Subcutaneous adipose tissue (tissue), 4 donors: Measurements from ENCODE around the gene KIAA1217. TPM values are rescaled to one million over a fixed set of nuclear protein-coding genes. Genes with fewer than 3 reads are reported as not detected.

Experiments used
- CTCF ChIP-seq: fragments of 450-650 bp; IDR thresholded peaks from one replicate; pipeline ENCODE4 v1.5.1; 2016; ENCODE audit warnings: low read depth, mild to moderate bottlenecking, control low read depth, antibody characterized with exemption, moderate library complexity
- total RNA-seq, 4 donors: library from RNA; depleted of rRNA; stranded (reverse); fragments of >200 nt; gene quantifications; one replicate each; pipeline ENCODE4 v1.1.0, GENCODE V29; 2016

KIAA1217 gene
- total RNA-seq, 4 donors from 2014 or later, result 10.7 to 91.6 (median 27.5) TPM

GRCh38 chr10:24440817-24441797 lies 232.2 kb downstream of the KIAA1217 start:
- TF ChIP-seq CTCF, result no peak

- TF ChIP-seq CTCF, result no peak
Measured at GRCh38 chr10:24442234-24442633, 233.3 kb downstream of the KIAA1217 start.

GRCh38 chr10:24444337-24444736 lies 235.4 kb downstream of the KIAA1217 start:
- TF ChIP-seq CTCF, result no peak

GRCh38 chr10:24446739-24447138 lies 237.8 kb downstream of the KIAA1217 start:
- TF ChIP-seq CTCF, result no peak

- no peak for TF ChIP-seq CTCF
Measured at GRCh38 chr10:24448351-24448999, 239.5 kb downstream of the KIAA1217 start.

- no peak for TF ChIP-seq CTCF
Measured at GRCh38 chr10:24449321-24449740, 240.4 kb downstream of the KIAA1217 start.

GRCh38 chr10:24449769-24450310 lies 240.9 kb downstream of the KIAA1217 start:
- no peak for TF ChIP-seq CTCF
